ENCODE measurements around the gene ABCC1.

The ABCC1 gene

GRCh38 chr16:16162591-16162990, 213.2 kb downstream of the ABCC1 start:
- no peak for DNase-seq (ENCODE audit: low read depth, low spot score)
- POLR2A ChIA-PET: no interaction called here
- CTCF ChIA-PET: interaction anchor here (2.2 kb wide), 1 partner anchor 25 kb away, joined by 11 read pairs; no protein-coding TSS in a partner anchor

GRCh38 chr16:16163109-16163508, 213.7 kb downstream of the ABCC1 start:
- no peak for DNase-seq (ENCODE audit: low read depth, low spot score)
- ChIA-PET POLR2A (no interaction called here), CTCF (interaction anchor here (2.2 kb wide), 1 partner anchor 25 kb away, joined by 11 read pairs; no protein-coding TSS in a partner anchor)
- H3K4me3 ChIP-seq (ENCODE audit: low read depth, low read length): no peak overlapping the region
- TF ChIP-seq, protein P1, sequence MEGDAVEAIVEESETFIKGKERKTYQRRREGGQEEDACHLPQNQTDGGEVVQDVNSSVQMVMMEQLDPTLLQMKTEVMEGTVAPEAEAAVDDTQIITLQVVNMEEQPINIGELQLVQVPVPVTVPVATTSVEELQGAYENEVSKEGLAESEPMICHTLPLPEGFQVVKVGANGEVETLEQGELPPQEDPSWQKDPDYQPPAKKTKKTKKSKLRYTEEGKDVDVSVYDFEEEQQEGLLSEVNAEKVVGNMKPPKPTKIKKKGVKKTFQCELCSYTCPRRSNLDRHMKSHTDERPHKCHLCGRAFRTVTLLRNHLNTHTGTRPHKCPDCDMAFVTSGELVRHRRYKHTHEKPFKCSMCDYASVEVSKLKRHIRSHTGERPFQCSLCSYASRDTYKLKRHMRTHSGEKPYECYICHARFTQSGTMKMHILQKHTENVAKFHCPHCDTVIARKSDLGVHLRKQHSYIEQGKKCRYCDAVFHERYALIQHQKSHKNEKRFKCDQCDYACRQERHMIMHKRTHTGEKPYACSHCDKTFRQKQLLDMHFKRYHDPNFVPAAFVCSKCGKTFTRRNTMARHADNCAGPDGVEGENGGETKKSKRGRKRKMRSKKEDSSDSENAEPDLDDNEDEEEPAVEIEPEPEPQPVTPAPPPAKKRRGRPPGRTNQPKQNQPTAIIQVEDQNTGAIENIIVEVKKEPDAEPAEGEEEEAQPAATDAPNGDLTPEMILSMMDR (IDR thresholded peaks at IDR 0.05; ENCODE audit: insufficient read depth, low read length, missing control alignments): no peak

More at GRCh38 chr16:16162591-16162990, 213.2 kb downstream of the ABCC1 start:
- TF ChIP-seq, protein P1 (IDR thresholded peaks at IDR 0.05; ENCODE audit: insufficient read depth, low read length, missing control alignments): no peak
- H3K4me3 ChIP-seq (ENCODE audit: low read depth, low read length): no peak overlapping the region

DNA sequence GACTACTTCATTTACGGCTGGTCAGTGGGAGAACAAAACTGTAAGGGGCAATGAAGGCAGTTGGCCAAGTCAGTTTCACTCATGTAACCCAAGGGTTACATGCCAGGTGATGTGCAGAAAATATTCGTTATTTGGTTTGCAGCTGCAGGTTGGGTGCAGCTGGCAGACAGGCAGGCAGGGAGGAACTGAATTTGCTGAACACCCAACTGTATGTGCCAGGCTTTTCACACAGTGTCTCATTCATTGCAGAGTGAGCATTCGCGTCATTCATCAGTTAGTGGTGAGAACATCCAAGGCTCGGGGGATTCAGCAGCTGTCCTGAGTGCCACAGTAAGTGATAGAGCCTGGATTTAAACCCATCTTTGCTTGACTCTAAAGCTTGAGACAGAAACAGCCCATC, 214.2 kb downstream of the ABCC1 start:
- H3K4me3 ChIP-seq (ENCODE audit: low read depth, low read length): no peak overlapping the region
- no peak for DNase-seq (ENCODE audit: low read depth, low spot score)
- TF ChIP-seq, protein P1 (IDR thresholded peaks at IDR 0.05; ENCODE audit: insufficient read depth, low read length, missing control alignments): no peak
- CTCF ChIA-PET: interaction anchor here (2.2 kb wide), 1 partner anchor 24 kb away, joined by 11 read pairs; no protein-coding TSS in a partner anchor
- POLR2A ChIA-PET: no interaction called here

DNA sequence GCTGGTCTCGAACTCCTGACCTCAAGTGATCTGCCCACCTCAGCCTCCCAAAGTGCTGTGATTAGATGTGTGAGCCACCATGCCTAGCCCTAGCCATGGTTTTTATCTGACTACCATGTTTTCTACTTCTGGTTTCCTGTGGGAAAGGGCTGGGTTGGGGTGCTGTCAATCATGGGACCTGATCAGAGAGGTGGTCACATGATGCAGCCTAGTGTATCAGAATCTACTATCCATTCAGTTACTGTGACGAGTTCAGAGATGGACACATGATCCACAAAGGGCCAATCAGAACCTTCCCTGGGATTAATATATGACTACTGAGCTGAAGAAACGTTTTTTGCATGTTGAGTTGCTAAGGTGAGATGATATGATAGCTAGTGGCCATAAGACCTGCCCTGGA, 214.8 kb downstream of the ABCC1 start:
- TF ChIP-seq, protein P1 (IDR thresholded peaks at IDR 0.05; ENCODE audit: insufficient read depth, low read length, missing control alignments): no peak
- POLR2A ChIA-PET: no interaction called here
- CTCF ChIA-PET: interaction anchor here (2.2 kb wide), 1 partner anchor 24 kb away, joined by 11 read pairs; no protein-coding TSS in a partner anchor
- H3K4me3 ChIP-seq (ENCODE audit: low read depth, low read length): no peak overlapping the region
- no peak for DNase-seq (ENCODE audit: low read depth, low spot score)

DNA sequence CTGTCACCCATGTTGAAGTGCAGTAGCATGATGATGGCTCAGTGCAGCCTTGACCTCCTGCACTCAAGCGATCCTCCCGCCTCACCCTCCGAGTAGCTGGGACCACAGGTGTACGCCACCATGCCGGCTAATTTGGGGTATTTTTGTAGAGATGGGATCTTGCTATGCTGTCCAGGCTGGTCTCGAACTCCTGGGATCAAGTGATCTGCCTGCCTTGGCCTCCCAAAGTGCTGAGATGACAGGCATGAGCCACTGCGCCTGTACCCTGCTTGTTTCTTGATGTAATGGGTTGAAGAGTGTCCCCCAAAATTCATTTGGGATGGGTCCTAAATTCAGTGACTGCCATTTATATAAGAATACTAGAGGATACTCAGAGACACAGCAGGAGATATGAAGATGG, 216.7 kb downstream of the ABCC1 start:
- CTCF ChIA-PET: no interaction called here
- POLR2A ChIA-PET: no interaction called here

GRCh38 chr16:16166949-16167348, 217.5 kb downstream of the ABCC1 start:
- TF ChIP-seq, protein P1 (IDR thresholded peaks at IDR 0.05; ENCODE audit: insufficient read depth, low read length, missing control alignments): no peak

More for the DNA sequence above, 216.7 kb downstream of the ABCC1 start:
- TF ChIP-seq, protein P1 (IDR thresholded peaks at IDR 0.05; ENCODE audit: insufficient read depth, low read length, missing control alignments): no peak
- H3K4me3 ChIP-seq (ENCODE audit: low read depth, low read length): no peak overlapping the region
- no peak for DNase-seq (ENCODE audit: low read depth, low spot score)

More at GRCh38 chr16:16166949-16167348, 217.5 kb downstream of the ABCC1 start:
- CTCF ChIA-PET: no interaction called here
- no peak for DNase-seq (ENCODE audit: low read depth, low spot score)
- POLR2A ChIA-PET: no interaction called here
- H3K4me3 ChIP-seq (ENCODE audit: low read depth, low read length): no peak overlapping the region
